ENCODE measurements around the gene PYGO2. TPM values are rescaled to one million over a fixed set of nuclear protein-coding genes. Genes with fewer than 3 reads are reported as not detected.

Gene PYGO2
- polyA plus RNA-seq, 1 donor (not counting 4 experiments of a cell fraction or from before 2014, with no cell fraction given) = 15.1 TPM

GRCh38 chr1:154926201-154926600 is 35.4 kb downstream of the PYGO2 start:
- H3K4me2 ChIP-seq (ENCODE audit: control insufficient read depth, extremely low read depth, insufficient read depth, low read depth, low read length) = no peak overlapping the region
- H3K27me3 ChIP-seq (ENCODE audit: control insufficient read depth, extremely low read depth, insufficient read depth, low read length) = no peaks in the 10 kb centered on the region
- no peaks in the 10 kb centered on the region for H3K79me2 ChIP-seq (ENCODE audit: control insufficient read depth, insufficient read depth, low read length)
- H2AFZ ChIP-seq (ENCODE audit: control insufficient read depth, low read length) = no peak overlapping the region
- H3K4me1 ChIP-seq (ENCODE audit: control insufficient read depth, extremely low read depth, insufficient read depth, low read length) = peaks cover 8% of the 10 kb centered on the region
- H4K20me1 ChIP-seq (ENCODE audit: control insufficient read depth, extremely low read depth, insufficient read depth, low read length) = no peaks in the 10 kb centered on the region
- peaks cover 15 to 20% of the 10 kb centered on the region in 2 experiments for H3K36me3 ChIP-seq (ENCODE audit: control insufficient read depth in 2 of 2, extremely low read depth in 1 of 2, insufficient read depth in 2 of 2, low read length in 2 of 2)
- H3K27ac ChIP-seq (ENCODE audit: control insufficient read depth, insufficient read depth, low read length) = no peak overlapping the region
- TF ChIP-seq CTCF (optimal IDR thresholded peaks at IDR 0.05 in 1 of 3, IDR thresholded peaks at IDR 0.05 in 1 of 3, conservative IDR thresholded peaks at IDR 0.05 in 1 of 3; ENCODE audit: extremely low read depth in 1 of 3, insufficient read depth in 2 of 3, low read length in 3 of 3) (no peak), EZH2 (IDR thresholded peaks at IDR 0.05; ENCODE audit: low read length) (no peak)
- no peak overlapping the region for H3K4me3 ChIP-seq (ENCODE audit: control insufficient read depth in 2 of 3, extremely low read depth in 1 of 3, insufficient read depth in 2 of 3, low read depth in 1 of 3, low read length in 3 of 3)
- H3K9me3 ChIP-seq (ENCODE audit: control insufficient read depth, low read depth, low read length) = no peaks in the 10 kb centered on the region
- H3K9me1 ChIP-seq (ENCODE audit: control insufficient read depth, extremely low read depth, insufficient read depth, low read length) = no peaks in the 10 kb centered on the region
- dilution Hi-C loops (cut with MboI; ENCODE audit: extremely low pct_ligation_motif_present, low sequenced_read_pairs) = no loop called here
- DNase-seq (ENCODE audit: low read depth, low spot score) (no peak), FAIRE-seq (no peak)
- no peak overlapping the region for H3K9ac ChIP-seq (ENCODE audit: control insufficient read depth, extremely low read depth, insufficient read depth, low read length)

DNA sequence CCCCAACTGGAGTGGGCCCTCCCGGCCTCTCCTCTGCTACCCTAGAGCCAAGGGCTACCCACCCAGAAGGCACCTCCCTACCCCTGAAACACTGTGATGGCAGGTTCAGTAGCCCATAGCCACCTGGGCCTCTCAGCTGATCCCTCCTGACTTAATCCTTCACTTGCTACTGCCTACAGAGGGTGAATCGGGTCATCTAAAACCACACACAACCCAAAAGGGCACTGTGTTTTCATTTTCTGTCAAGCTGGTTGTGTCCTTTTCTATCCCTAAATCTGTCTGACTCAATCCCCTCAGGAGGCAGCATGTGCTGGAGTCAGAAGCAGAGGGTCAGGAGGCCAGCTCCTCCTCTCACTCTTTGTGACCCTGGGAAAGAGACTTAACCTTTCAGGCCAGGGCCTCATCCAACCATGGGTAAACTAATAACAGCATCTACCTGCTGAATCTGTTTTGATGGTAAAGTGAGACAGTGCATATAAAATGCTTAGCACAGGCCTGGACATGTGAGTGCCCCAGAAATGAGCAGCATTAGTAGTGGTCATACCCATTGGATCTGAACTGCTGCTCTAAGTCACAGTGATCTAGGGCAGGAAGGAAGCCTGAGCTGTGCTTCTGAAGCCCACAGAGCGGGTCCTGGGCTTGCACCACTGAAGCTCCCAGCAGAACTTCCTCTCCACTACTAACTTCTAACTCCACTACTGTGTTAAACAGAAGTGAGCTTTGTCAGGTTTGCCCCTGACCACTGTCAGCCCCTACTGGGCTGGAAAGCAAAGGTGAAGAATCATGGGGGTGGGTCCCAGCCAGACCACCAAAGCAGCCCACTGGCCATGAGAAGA is 36.0 kb downstream of the PYGO2 start:
- Histone ChIP-seq H3K9me3 (ENCODE audit: control insufficient read depth, low read depth, low read length) (no peaks in the 10 kb centered on the region), H3K27me3 (ENCODE audit: control insufficient read depth, extremely low read depth, insufficient read depth, low read length) (no peaks in the 10 kb centered on the region), H4K20me1 (ENCODE audit: control insufficient read depth, extremely low read depth, insufficient read depth, low read length) (no peaks in the 10 kb centered on the region), H3K79me2 (ENCODE audit: control insufficient read depth, insufficient read depth, low read length) (no peaks in the 10 kb centered on the region), H2AFZ (ENCODE audit: control insufficient read depth, low read length) (no peak overlapping the region), H3K9me1 (ENCODE audit: control insufficient read depth, extremely low read depth, insufficient read depth, low read length) (no peaks in the 10 kb centered on the region), H3K9ac (ENCODE audit: control insufficient read depth, extremely low read depth, insufficient read depth, low read length) (no peak overlapping the region), H3K36me3 (ENCODE audit: control insufficient read depth in 2 of 2, extremely low read depth in 1 of 2, insufficient read depth in 2 of 2, low read length in 2 of 2) (peaks cover 15 to 20% of the 10 kb centered on the region in 2 experiments), H3K4me2 (ENCODE audit: control insufficient read depth, extremely low read depth, insufficient read depth, low read depth, low read length) (no peak overlapping the region), H3K27ac (ENCODE audit: control insufficient read depth, insufficient read depth, low read length) (no peak overlapping the region), H3K4me3 (ENCODE audit: control insufficient read depth in 2 of 3, extremely low read depth in 1 of 3, insufficient read depth in 2 of 3, low read depth in 1 of 3, low read length in 3 of 3) (no peak overlapping the region), H3K4me1 (ENCODE audit: control insufficient read depth, extremely low read depth, insufficient read depth, low read length) (peaks cover 8% of the 10 kb centered on the region)
- FAIRE-seq (peak; percentile 80), DNase-seq (ENCODE audit: low read depth, low spot score) (no peak)
- dilution Hi-C loops (cut with MboI; ENCODE audit: extremely low pct_ligation_motif_present, low sequenced_read_pairs) = no loop called here
- TF ChIP-seq EZH2 (IDR thresholded peaks at IDR 0.05; ENCODE audit: low read length) = no peak
- no peak for TF ChIP-seq CTCF (optimal IDR thresholded peaks at IDR 0.05 in 1 of 3, IDR thresholded peaks at IDR 0.05 in 1 of 3, conservative IDR thresholded peaks at IDR 0.05 in 1 of 3; ENCODE audit: extremely low read depth in 1 of 3, insufficient read depth in 2 of 3, low read length in 3 of 3)
